ENCODE data around the gene MYL7.
A peak's percentile ranks its signal among the peaks of the same experiment; 100 is the strongest.
"Not testable (repeated sequence)": the region's sequence is repeated elsewhere in the genome, so short reads cannot be mapped to it uniquely, and the experiment has no call there.

MYL7 gene

DNA sequence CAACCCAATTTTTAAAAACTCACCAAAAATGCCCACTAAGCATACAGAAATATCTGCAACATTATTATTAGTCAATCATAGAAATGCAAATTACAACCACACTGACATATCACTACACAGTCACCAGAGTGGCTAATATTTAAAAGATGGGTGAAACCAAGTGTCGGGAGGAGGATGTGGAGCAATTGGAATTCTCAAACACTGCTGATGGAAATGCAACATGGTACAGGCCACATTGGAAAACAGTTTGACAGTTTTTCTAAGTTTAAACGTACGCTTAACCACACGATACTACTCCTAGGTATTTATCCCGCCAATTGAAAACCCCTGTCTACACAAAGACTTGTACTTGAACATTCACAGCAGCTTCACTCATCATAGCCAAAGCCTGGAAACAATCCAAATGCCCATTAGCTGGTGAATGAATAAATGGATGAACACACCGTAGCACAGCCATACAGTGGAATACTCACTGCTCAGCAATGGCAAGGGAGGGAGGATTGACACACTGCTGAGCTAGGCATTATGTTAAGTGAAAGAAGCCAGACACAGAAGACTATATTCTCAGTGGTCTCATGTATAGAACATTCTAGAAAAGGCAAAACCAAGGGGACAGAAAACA is 31.8 kb upstream of the MYL7 start:
- no peak for FAIRE-seq
- DNase-seq (ENCODE audit: insufficient read length, low spot score) = no peak

DNA sequence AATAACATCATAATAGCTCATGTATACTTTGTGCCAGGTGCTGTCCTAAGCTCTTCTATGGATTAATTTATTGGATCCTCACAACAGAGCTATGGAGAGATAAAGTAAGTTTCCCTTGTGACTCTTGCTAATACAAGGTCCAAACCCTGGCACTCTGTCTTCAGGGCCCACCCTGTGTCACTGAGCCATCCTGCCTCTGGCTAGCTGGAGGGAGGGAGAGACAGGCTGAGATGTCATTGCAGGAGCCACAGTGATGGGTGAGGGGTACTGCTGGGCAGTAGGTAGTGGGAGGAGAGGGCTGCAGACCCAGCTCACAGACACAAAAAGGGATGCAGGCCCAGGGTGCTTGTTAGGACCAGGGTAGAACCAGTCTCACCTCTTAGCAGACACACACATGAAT is 31.2 kb upstream of the MYL7 start:
- no peak for FAIRE-seq
- no peak for DNase-seq (ENCODE audit: insufficient read length, low spot score)

DNA sequence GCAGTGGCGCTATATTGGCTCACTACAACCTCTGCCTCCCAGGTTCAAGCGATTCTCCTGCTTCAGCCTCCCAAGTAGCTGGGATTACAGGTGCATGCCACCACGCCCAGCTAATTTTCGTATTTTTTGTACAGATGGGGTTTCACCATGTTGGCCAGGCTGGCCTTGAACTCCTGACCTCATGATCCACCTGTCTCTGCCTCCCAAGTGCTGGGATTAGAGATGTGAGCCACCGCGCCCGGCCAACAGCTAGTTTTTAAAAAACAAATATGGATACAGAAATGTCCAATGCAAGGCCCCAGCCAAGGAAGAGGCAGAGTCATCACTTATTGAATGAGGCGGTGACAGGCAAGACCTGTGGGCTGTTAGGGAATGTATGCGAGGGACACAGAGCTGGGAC is 30.8 kb upstream of the MYL7 start:
- FAIRE-seq; DNase-seq (ENCODE audit: insufficient read length, low spot score): not testable (repeated sequence)

DNA sequence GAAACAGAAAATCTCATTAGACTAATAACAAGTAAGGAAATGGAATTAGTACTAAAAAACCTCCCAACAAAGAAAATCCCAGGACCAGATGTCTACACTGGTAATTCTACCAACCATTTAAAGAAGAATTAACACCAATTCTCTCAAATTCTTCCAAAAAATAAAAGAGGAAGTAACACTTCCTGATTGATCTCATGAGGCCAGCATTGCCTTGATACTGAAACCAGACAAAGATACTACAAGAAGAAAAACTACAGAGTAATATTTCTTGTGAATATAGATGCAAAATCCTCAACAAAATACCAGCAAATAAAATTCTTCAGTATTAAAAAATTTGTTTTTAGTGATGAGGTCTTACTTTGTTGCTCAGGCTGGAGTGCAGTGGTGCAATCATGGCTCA is 26.8 kb upstream of the MYL7 start:
- DNase-seq (ENCODE audit: insufficient read length, low spot score) (no peak), FAIRE-seq (no peak)

DNA sequence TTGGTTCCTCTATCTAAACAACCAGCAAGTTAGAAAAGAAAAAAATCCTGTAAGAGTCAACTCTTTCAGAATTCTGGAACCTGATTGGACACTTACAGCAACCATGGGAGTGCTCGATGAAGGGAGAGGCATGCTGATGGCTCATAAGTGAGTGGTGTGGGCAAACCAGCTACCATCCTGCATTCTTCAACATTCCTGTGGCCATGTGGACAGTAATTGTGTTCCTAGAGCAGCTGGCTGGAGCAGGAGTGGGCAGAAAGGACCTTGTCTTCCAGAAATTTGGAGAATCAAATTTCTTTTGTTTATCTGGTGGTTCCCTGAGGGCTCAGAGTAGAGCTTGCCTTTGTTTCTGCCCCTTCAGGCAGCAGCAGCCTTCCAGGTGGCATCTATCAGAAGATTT is 22.5 kb upstream of the MYL7 start:
- DNase-seq (ENCODE audit: insufficient read length, low spot score) (peak; percentile 93), FAIRE-seq (peak; percentile 94)

DNA sequence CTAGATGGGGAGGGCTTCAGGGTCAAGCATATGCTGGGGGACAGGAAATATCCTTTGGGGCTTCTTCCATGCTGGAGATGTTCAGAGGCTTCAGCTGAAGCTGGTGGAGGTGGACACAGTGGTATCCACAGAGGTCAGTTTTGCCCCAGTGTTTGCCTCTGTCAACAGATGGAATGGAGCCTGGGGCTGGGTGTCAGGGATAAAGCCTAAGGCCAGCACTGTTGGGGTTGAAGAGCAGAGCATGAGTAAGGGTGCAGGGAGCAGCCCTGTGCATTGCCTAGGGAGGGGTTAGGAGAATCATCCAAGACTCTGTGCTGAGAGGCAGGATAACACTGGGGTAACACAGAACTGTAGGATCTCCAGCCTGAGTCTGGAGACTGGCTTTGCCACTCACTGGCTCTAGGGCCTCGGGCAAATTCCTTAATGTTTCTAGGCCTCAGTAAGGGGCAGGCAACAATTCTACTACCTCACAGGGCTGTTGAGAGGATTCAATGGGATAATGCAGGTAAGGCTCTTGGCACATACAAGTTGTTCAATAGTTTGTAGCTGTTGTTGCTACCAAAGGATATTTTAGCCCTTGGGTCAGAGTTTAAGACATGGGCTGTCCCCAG is 21.8 kb upstream of the MYL7 start:
- DNase-seq (ENCODE audit: insufficient read length, low spot score) (no peak), FAIRE-seq (no peak)

DNA sequence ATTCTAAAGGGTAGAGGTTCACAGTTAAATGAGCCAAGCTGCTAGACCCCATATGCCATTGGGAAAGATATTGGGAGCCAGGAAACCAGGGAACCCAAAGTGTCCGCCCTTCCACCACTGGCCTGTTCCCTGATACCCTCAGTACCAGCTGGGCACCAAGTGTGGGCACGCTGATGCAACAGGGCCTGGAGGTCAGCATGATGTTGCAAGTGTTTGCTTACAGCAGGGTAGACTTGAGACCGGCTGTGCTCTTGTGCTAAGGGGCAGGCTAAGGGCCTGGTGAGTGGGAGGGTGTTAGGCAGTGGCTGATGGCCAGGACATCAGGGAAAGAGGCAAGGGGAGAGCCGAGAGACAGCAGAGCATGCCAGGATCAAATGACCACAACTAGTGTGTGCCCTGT is 21.0 kb upstream of the MYL7 start:
- DNase-seq (ENCODE audit: insufficient read length, low spot score) (no peak), FAIRE-seq (no peak)

DNA sequence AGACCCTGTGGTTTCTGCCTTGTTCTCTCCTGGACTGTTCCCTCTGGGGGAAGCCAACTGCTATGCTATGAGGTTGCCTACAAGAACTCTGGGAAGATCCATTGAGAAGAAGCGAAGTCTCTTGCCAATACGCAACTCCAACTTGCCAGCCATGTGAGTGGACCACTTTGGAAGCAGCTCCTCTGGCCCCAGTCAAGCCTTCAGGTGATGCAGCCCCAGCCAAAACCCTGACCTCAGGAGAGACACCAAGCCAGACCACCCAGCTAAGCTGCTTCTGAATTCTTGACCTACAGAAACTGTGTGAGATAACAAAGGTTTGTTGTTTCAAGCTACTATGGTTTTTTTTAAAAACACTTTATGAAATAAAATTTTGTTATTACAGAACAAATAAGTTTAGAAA is 20.2 kb upstream of the MYL7 start:
- no peak for FAIRE-seq
- no peak for DNase-seq (ENCODE audit: insufficient read length, low spot score)

DNA sequence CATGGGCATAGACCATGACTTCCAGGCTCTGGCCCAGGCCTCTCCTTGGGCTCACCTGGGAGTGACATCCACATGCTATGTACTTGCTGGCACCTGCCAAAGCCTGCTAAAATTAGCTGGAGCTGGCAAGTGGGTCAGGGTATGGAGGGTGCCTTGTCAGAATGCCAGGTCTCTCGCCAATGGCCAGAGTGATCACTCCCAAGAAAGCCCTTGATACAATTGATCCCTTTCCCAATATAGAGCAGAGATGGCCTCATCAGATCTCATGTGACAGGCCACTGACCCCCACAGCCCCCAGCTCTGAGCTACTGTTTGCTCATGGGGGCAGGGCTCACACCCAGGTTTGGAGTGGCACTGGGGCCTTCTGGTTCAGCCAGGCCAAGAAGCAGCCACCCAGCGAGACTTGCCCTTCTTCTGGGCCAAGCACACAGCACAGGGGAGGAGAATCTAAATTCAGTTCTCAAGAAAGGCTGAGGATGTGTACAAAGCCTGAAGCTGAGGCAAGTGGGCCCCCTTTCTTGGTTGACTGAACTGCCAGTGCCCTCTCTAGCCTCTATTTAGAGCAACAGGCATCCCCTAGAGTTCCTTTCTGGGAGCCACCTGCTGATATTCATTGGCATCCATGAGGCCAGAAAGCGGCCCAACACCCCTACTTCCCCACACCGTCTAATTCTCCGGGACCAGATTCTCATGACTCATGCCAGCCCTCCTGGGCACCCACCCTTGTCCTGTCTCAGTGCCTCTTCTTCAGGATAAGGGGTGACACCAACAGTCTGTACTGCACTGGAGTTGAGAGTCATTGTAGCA is 18.9 kb upstream of the MYL7 start:
- DNase-seq (ENCODE audit: insufficient read length, low spot score) = no peak
- no peak for FAIRE-seq

DNA sequence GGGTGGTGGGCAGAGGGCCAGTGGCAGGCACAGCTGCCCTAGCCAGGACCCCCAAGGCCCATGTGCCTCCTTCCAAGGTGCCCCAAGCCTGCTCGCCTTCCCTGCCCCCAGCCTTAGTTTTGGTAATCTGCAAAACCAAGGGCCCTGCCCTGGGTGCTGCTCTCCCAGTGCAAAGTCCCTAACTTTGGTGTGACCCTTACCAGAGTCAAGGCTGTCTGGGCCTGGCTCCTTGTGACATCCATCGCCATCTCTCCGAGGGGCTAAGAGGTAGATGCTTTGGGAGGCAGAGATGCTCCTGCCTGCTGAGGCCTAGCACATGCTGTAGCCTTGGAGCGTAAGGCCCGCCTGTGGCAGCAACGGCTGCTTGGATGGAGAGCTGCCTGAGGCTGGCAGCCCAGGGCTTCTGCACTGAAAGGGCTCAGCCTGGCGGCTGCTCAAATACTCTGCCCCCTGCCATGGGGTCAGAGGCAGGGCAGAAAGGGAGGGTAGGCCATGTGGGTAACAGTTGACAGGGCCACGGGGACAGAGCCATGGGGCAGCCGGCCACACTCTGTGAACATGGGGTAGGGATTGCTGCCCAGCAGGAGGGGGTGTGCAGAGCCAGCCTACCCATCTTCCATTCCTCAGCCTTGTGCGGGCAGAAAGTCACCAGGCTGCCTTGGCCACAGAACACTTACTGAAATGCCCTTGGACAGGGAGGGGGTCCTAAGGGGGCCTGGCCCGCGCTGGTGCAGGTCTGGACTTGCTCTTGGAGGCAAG is 17.9 kb upstream of the MYL7 start:
- FAIRE-seq = no peak
- no peak for DNase-seq (ENCODE audit: insufficient read length, low spot score)

DNA sequence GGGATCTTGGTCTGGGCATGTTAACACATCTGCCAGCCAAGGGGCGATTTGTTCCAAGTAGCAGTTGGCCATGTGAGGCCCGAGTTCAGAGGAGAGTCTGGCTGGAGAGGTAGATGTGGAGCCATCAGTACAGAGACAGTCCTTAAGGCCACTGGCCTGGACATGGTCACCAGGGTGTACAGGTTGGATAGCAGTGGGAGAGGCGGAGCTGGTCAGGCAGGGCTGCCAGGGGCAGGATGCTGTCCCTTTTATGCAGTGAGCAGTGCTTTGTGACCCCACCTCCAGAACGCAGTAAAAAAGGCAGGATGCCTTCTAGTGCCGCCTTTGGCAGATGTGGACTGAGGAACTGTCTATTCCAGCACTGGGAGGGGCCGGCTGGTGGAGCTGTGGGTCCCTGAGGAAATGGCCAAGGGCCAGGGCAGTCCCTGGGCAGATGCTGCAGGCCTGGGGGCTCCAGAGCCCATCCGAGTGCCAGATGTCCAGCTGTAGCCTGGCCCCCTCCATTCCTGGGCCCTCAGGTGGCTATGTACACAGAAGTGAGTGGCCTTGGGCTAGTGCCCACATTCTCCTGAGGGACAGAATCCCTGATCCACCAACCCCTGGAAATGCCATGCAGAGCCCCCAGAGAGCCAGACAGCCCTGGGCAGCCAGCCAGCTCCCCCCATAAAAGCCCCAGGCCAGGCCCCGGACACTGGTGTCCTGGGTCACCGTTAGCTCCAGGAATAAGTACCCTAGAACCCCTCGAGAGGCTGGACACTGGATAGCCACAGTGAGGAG is 17.2 kb upstream of the MYL7 start:
- no peak for FAIRE-seq
- DNase-seq (ENCODE audit: insufficient read length, low spot score) = no peak

DNA sequence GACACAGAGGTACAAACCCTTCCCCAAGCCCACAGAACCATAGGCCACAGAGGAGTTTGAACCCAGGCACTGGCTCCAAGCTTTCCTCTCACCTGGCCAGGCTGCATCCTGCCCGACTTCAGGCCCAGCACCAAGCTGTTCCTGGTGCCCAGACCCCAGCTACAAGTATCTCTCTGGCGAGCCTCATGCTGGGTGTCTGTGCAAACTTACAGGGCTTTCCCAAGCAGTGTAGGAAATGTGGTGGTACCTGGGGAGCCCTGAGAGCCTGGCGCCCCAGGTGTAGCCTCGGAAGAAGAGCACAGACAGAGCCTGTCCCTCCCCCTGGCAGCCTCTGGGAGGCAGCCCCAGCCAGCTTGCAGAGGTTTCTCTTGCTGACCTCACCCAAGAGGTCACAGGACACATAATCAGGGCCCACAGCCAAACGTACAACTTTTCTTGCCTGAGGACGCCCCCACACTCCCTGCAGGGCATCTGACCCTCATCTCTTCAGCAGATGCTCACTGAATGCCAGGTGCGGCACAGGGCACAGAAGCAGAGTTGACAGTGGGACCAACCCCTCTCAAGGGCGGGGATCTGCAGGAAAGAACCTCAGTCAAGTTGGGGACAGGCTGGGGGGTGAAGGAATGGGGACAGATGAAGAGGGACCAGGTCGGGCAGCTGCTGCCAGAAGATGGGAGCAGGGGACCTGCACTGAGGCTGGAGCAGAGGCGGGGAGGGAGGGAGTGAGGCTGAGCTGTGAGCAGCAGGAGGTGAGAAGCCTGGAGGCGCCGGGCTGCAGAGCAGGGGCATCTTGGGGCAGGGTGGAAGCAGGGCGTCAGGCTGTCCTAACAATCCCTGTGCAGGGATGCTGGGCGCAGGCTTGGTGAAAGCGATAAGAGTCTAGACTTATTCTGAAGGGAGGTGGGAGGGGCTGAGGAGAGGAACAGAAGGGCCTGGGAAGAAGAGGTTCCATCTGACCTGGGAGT is 16.3 kb upstream of the MYL7 start:
- FAIRE-seq = no peak

DNA sequence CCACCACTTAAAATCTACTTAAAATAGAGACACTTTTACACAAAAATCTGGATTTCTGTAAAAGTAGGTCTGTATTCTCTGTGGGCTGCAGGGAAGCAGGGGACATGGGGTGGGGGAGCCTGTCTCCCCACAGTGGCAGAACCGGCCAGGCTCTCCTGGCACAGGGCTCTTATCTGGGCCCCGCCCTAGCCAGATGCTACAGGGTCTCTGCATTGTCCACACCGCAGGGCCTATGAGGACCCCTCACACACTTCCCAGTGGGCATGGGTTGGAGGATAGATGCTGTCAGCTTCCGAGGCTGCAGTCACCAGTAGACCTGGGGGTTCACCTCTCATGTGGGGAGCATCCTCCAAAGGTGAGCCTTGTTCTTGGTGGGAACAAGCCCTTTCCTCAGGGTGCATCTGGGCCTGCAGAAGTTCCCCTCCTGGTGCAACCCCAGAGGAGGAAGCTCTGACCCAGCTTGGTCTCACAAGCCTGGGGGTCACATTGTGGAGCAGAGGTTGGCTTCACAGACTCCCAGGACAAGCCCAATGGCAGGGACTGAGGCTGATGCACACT is 15.4 kb upstream of the MYL7 start:
- DNase-seq (ENCODE audit: insufficient read length, low spot score) (no peak), FAIRE-seq (no peak)

More for the DNA sequence above, 16.3 kb upstream of the MYL7 start:
- no peak for DNase-seq (ENCODE audit: insufficient read length, low spot score)

DNA sequence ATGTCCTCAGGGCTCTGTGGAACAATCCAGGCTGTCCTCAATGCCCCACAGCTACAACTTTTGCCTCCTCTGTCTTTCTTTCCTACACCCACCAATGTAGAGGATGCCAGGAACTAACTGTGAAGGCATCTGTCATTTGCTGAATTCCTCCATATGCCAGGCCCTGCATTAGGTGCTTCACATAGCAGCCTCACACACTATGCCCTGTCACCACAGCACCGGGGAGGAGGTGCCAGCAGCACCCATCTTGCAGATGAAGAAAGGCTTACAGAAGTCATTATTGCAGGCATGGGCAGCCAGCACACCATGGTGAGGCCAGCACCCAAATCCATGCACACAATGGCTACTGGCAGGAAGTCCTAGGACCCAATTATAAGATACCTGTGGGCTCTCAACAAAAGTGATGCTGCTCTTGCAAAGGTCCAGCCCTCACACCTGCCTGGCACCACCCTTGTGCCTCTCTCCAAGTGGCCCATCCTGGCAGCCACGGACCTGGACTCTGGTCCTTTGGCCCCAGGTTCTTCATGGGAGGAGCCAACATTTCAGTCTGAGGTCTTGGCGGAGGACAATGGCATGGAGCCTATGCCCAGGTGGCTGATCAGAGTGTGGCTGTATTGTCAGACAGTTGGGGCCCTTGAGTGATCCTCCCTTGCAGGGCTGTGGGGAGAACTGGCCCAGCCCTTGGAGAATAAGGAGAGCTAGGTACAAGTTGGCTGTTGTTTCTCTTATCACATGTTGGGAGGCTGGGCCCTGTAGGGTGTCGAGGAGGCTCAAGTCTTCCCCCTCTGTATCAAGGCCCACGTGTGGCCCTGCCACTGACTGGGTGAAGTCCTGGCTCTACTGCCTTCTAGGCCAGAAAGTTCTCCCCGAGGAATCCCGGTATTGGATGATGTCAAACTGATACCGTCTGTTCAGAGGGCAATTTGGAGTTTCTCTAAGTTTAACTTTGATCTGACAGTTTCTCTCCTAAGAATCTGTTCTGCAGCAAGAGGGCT is 14.4 kb upstream of the MYL7 start:
- no peak for DNase-seq (ENCODE audit: insufficient read length, low spot score)
- no peak for FAIRE-seq

DNA sequence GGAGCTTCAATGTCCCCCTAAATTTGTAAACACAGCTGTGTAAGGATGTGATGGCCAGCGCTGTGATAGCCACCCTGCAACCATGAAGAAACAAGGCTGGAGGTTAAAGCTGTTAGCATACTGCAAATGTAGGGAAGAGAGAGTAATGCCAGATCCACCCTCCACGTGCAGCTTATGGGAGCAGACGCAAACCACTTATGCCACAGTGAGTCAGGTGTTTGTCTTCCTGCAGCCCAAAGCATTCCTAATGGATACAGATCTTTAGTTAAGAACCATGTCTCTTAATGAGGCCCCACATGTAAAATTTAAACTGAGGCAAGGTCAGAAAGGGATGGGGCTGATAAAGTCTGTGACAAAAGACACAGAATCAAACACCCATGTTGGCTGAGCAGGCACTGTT is 13.6 kb upstream of the MYL7 start:
- DNase-seq (ENCODE audit: insufficient read length, low spot score) (no peak), FAIRE-seq (peak; percentile 13)

DNA sequence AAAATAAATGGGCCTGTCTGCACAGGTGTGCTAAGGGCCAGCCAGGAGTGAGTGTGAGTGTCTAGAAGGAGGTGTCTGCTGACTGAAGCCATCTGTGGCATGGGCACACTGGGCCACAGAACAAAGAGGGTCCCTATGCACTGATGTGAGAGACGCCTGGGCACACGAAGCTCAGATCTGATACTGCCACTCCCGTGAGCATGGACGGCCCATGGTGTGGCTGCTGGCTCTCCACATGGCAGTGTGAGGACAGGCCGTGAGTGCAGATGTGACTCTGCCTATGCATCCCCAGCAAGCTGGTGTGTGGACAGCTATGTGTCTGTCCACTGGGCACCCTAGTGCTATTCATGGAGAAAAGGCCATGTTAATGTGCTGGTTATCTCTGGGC is 12.8 kb upstream of the MYL7 start:
- FAIRE-seq (no peak), DNase-seq (ENCODE audit: insufficient read length, low spot score) (no peak)

DNA sequence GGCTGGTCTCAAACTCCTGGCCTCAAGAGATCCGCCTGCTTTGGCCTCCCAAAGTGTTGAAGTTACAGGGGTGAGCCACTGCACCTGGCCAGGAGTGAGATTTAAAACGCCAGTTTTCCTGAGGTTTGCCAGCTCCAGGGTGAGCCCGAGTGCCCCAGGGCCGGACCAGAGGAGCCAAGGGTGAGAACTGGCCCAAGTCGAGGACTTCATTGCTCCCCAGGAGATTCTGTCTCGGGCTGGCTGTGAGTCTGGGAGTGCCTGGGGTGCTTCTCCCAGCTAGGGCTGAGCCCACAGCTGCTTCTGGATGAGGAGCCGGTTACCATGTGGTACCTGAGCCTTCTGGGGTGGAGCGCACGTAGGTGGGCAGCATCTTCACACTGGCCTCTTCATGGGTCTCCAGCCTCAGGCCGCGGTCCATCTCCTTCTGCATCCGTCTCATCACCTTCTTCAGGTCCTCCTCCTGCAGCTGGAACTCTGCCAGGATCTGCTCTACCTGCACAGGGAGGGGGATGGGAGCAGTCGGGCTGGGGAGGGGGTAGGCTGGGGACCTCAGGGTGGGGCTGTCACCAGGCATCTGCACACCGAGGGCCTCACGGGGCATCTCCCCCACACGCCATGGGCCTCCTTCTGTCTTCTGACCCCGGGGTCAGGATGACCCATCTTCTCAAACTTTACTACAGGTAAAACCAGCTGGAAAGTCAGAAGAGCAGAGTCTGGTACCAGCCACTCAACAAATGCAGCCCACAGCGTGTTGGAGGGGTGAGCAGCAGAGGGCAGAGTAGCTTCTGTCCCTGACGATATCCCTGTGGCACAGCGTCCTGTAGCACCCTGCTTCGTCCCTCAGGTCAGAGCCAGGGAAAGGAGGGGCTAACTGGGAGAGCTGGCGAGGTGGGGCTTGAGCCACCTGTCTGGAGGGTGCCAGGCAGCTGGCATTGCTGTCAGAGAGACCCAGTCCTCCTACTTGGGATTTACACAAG is 12.1 kb upstream of the MYL7 start:
- DNase-seq (ENCODE audit: insufficient read length, low spot score) (no peak), FAIRE-seq (no peak)

All from HTR-8/SVneo (cell line).